Measurements from ENCODE around the gene TUBGCP2. TPM values are rescaled to one million over a fixed set of nuclear protein-coding genes. Genes with fewer than 3 reads are reported as not detected.

The TUBGCP2 gene
- total RNA-seq, 1 donor from 2014 or later, result 58.6 TPM

DNA sequence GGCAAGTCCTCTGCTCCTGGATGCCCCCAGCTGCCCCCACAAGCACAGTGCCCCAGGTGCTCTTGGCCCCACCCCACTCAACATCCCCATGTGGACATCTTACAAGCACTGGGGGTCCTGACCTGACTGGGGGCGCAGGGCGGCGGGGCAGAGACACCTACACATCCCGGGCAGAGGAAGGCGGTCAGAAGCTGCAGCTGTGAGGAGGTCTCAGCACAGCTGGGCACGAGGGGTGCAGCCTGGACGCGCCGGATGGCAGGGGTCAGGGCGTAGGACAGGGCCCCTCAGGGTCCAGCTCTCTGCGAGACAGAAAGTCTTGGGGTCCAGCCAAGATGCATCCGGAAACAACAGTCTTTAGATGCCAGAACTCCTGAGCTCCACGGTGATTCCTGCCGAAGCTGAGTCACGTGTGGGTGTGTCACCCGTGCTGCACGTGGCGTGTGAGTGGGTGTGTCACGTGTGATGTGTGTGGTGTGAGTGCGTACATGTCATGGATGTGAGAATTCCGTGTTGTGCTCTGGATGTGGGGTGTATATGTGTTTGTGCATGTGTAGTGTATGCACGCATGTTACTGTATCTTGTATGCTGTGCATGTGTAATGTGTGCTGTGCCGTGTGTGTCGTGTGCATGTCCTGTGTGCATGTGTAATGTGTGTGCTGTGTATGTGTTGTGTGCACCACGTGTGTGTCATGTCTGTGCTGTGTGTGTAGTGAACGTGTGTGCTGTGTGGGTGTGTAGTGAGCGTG is 65.9 kb downstream of the TUBGCP2 start:
- Mint-ChIP-seq H3K4me1 (ENCODE audit: unreplicated experiment) (peaks cover 4% of the 10 kb centered on the region), H3K4me3 (no peak overlapping the region), H3K9me3 (no peaks in the 10 kb centered on the region), H3K27ac (no peak overlapping the region), H3K36me3 (no peaks in the 10 kb centered on the region), H3K27me3 (peaks cover 44% of the 10 kb centered on the region)
- no peak for DNase-seq (ENCODE audit: extremely low spot score, unreplicated experiment)
- TF ChIP-seq, protein P1, sequence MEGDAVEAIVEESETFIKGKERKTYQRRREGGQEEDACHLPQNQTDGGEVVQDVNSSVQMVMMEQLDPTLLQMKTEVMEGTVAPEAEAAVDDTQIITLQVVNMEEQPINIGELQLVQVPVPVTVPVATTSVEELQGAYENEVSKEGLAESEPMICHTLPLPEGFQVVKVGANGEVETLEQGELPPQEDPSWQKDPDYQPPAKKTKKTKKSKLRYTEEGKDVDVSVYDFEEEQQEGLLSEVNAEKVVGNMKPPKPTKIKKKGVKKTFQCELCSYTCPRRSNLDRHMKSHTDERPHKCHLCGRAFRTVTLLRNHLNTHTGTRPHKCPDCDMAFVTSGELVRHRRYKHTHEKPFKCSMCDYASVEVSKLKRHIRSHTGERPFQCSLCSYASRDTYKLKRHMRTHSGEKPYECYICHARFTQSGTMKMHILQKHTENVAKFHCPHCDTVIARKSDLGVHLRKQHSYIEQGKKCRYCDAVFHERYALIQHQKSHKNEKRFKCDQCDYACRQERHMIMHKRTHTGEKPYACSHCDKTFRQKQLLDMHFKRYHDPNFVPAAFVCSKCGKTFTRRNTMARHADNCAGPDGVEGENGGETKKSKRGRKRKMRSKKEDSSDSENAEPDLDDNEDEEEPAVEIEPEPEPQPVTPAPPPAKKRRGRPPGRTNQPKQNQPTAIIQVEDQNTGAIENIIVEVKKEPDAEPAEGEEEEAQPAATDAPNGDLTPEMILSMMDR (conservative IDR thresholded peaks at IDR 0.05), result no peak

DNA sequence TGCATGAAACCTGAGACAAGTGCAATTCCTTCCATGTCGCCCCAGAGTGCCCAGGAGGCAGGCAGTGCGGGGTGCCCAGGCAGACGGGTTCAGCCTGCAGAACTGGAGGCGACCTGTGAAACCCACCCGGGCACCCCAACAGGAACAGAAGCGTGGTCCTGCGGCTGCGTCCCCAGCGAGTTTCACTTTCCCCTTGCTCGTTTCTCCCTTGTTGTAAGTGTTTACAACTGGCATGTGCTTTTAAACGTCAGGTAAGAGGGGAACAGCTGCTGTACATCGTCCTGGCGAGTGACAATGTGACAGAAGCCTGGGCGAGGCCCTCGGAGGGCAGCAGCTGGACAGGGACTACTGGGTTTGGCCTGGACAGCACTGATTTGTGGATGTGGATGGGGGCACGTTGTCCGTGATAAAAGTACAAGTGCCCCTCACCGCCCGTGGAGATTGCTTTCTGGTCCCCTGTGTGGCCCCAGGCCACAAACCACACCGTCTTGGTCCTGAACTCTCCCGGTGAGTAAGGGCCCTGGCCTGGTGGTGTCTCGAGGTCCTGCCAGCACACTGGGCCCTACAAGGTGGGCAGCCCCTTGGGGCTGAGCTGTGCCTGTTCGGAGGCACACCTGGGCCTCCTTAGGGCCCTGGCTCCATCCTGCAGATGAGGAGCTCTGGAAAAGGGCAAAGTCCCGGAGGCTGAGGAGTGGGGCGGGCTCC is 67.0 kb downstream of the TUBGCP2 start:
- H3K4me3 Mint-ChIP-seq, result no peak overlapping the region
- no peak for DNase-seq (ENCODE audit: extremely low spot score, unreplicated experiment)
- peaks cover 4% of the 10 kb centered on the region for H3K4me1 Mint-ChIP-seq (ENCODE audit: unreplicated experiment)
- H3K36me3 Mint-ChIP-seq, result no peaks in the 10 kb centered on the region
- H3K9me3 Mint-ChIP-seq, result no peaks in the 10 kb centered on the region
- peaks cover 44% of the 10 kb centered on the region for H3K27me3 Mint-ChIP-seq
- TF ChIP-seq, protein P1 (conservative IDR thresholded peaks at IDR 0.05), result no peak
- H3K27ac Mint-ChIP-seq, result no peak overlapping the region

DNA sequence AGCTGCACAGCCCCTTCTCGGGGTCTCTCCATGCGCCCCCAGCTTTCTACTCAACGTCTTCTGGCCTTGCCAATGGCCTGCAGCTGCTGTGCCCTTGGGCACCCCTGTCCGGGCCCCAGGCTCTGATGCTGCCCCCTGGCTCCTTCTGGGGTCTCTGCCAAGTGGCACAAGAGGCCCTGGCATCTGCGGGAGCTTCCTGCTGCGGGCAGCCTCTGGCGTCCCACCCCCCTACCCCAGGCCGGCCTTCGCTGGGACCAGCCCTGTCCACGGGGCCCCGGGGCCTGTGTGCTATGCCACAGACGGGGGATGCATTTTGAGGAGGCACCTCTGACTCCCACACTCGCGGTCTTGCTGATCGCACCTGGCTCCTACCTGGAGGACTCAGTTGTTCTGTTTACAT is 68.7 kb downstream of the TUBGCP2 start:
- Mint-ChIP-seq H3K27ac (no peak overlapping the region), H3K36me3 (no peaks in the 10 kb centered on the region), H3K27me3 (peaks cover 47% of the 10 kb centered on the region), H3K9me3 (no peaks in the 10 kb centered on the region), H3K4me1 (ENCODE audit: unreplicated experiment) (no peaks in the 10 kb centered on the region), H3K4me3 (no peak overlapping the region)
- TF ChIP-seq, protein P1 (conservative IDR thresholded peaks at IDR 0.05), result no peak
- no peak for DNase-seq (ENCODE audit: extremely low spot score, unreplicated experiment)

DNA sequence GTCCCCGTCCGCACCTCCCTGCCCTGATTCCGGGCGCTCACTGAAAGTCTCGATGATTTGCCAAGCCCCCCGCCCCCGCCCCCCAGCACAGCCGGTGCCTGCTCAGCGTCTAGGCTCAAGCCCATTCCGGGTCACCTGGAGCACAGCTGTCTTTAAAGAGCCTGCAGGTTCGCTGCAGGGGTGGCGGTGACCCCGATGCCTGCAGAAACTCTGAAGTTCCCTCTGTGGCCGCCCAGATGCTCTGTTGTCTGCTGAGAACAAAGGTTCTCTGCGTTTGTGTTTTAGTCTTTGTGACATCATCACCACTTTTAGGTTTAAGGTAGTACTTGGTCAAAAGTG is 70.2 kb downstream of the TUBGCP2 start:
- Mint-ChIP-seq H3K4me3 (no peak overlapping the region), H3K9me3 (no peaks in the 10 kb centered on the region), H3K27ac (no peak overlapping the region), H3K36me3 (no peaks in the 10 kb centered on the region), H3K4me1 (ENCODE audit: unreplicated experiment) (no peaks in the 10 kb centered on the region), H3K27me3 (peaks cover 61% of the 10 kb centered on the region)
- TF ChIP-seq, protein P1 (conservative IDR thresholded peaks at IDR 0.05), result no peak
- DNase-seq (ENCODE audit: extremely low spot score, unreplicated experiment), result no peak

DNA sequence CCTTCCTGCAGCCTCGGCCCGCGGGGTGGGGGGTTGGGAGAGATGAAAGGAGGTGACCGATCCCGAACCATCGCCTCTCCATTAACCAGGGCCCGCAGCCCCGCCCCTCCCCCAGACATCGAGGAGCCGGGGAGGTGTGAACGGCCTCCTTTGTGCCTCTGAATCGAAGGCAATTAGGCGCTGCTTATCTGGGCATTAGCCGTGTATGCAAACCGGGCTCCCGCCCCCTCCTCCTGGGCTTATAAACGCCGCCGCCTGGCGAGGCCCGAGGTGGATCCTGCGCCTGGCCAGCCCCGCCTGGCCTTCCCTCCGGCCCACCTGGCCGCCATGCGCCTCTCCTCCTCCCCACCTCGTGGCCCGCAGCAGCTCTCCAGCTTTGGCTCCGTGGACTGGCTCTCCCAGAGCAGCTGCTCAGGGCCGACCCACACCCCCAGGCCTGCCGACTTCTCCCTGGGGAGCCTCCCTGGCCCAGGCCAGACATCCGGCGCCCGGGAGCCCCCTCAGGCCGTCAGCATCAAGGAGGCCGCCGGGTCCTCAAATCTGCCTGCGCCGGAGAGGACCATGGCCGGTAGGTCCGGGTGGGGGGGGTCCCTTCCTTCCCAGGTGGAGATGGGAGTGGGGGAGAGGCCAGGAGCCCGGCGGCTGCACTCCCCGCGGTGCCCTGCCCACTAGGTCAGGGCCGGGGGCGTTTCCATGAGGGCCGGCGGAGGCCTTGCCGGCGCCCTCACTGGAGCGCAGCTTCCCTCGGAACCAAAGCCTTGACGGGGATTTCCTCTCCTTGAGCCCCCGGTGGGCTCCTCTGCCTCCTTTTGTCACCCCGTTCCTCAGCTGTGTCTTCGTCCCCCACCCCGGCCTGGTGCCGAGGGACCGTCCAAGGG is 70.8 kb downstream of the TUBGCP2 start, which contains the start of gene VENTX:
VENTX (plus strand) TSS at position 268 of the 878 bp plus-strand sequence; CDS start at position 328, 60 bp downstream.
- Mint-ChIP-seq H3K4me1 (ENCODE audit: unreplicated experiment) (no peaks in the 10 kb centered on the region), H3K4me3 (no peak within 1 kb of the TSS), H3K27me3 (peaks cover 63% of the 10 kb centered on the region), H3K9me3 (no peaks in the 10 kb centered on the region), H3K36me3 (no peaks in the 10 kb centered on the region), H3K27ac (no peak within 1 kb of the TSS)
- TF ChIP-seq, protein P1 (conservative IDR thresholded peaks at IDR 0.05), result no peak
- no peak for DNase-seq (ENCODE audit: extremely low spot score, unreplicated experiment)
